Gastroesophageal sphincter (tissue), 4 donors: ENCODE results near the gene SP5. TPM values are rescaled to one million over a fixed set of nuclear protein-coding genes. Genes with fewer than 3 reads are reported as not detected.
A peak's percentile ranks its signal among the peaks of the same experiment; 100 is the strongest.

Source experiments
- ATAC-seq: fragments of 150-250 bp; one replicate; pipeline ENCODE4 v1.9.1; 2016; ENCODE audit warnings: mild to moderate bottlenecking, moderate library complexity
- H3K27ac ChIP-seq, 4 donors: fragments of 200-600 bp; sonication (generic) in 3 of 4; 1 replicate in 3 of 4; 2 replicates in 1 of 4; pipeline ENCODE4 v1.5.1; 2016 to 2019
- H3K27me3 ChIP-seq: fragments of 200-600 bp; sonication (generic); one replicate; pipeline ENCODE4 v1.5.1; 2019
- H3K36me3 ChIP-seq, 2 donors: fragments of 200-600 bp; sonication (generic); one replicate each; pipeline ENCODE4 v1.5.1; 2019; ENCODE audit warnings: control low read depth in 1 of 2
- H3K4me1 ChIP-seq, 3 donors: fragments of 200-600 bp; sonication (generic); 1 replicate in 2 of 3; 2 replicates in 1 of 3; pipeline ENCODE4 v1.5.1; 2016 to 2019; ENCODE audit warnings: control low read depth in 2 of 3
- H3K4me3 ChIP-seq, 2 donors: fragments of 200-600 bp; sonication (generic); one replicate each; pipeline ENCODE4 v1.5.1; 2019; ENCODE audit warnings: mild to moderate bottlenecking in 1 of 2, moderate library complexity in 1 of 2
- H3K9me3 ChIP-seq, 3 donors: fragments of 200-600 bp; sonication (generic); one replicate each; pipeline ENCODE4 v1.5.1; 2017 to 2019; ENCODE audit warnings: control low read depth in 2 of 3
- EP300 ChIP-seq: sonication (generic); formaldehyde crosslinking; IDR thresholded peaks from one replicate; pipeline ENCODE4 v1.6.1; 2017; ENCODE audit warnings: antibody characterized with exemption, mild to moderate bottlenecking
- POLR2A ChIP-seq, 2 donors: fragments of 450-650 bp; IDR thresholded peaks; one replicate each; pipeline ENCODE4 v1.6.1; 2017; ENCODE audit warnings: antibody characterized with exemption in 2 of 2, mild to moderate bottlenecking in 2 of 2, moderate library complexity in 1 of 2
- POLR2AphosphoS5 ChIP-seq: sonication (generic); formaldehyde crosslinking; IDR thresholded peaks from one replicate; pipeline ENCODE4 v1.6.1; 2017; ENCODE audit warnings: antibody characterized with exemption
- WGBS, 2 donors: methylation state at CpG; one replicate each; pipeline ENCODE4 v1.1.5; 2018; ENCODE audit warnings: low coverage in 1 of 2; 5-methylcytosine and 5-hydroxymethylcytosine counted together
- total RNA-seq, 4 donors: library from RNA; depleted of rRNA; stranded (reverse); fragments of >200 nt; gene quantifications; one replicate each; pipeline ENCODE4 v1.1.0, GENCODE V29; 2016
- TF ChIP-seq, protein P1 (sequence below), 4 experiments: fragments of 200-600 bp in 2 of 4; fragments of 450-650 bp in 2 of 4; sonication (generic) in 1 of 4; IDR thresholded peaks; one replicate each; pipeline ENCODE4 v1.5.1; 2017 to 2019; ENCODE audit warnings: antibody characterized with exemption in 4 of 4, mild to moderate bottlenecking in 2 of 4, moderate library complexity in 2 of 4

Gene SP5
- total RNA-seq, 4 donors from 2014 or later = 0.13 to 0.92 (median 0.39) TPM; not detected in 1

DNA sequence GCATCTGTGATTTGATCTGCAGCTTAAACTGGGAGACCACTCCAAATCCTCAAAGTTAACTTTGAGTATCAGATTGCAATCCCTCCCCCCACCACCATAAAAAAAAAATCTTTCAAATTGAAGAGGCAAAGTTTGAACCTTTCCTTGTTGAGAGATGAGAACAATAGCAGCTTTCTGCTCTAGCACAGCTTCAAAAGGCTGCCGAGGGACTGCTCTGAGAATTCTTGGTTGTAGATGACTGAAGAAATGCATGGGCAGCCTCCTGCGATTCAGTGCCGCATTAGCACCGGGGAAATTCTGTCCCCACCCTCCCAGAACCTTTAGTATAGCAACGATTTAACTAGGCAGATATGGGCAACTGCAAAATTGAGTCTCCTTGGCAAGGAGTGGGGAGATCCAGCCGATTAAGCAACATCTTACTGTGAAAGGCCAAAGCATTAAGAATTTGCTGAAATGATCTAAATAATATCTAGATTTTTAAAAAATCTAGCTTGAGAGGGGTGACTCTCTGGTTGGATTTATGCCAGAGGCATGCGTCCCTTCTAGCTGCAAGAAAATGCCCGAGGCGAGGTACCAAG, 3.9 kb upstream of the SP5 start:
- H3K4me1 ChIP-seq = peaks cover 0 to 47% (median 19%) of the 10 kb centered on the region in 3 donors
- no peaks in the 10 kb centered on the region for H3K36me3 ChIP-seq
- no peak overlapping the region for H3K4me3 ChIP-seq
- no peak for ATAC-seq
- 12 to 14% methylated on average over 8 to 9 of the region's 9 CpGs for WGBS, 2 donors
- no peak for TF ChIP-seq POLR2A (IDR thresholded peaks at IDR 0.05)
- no peak overlapping the region for H3K27ac ChIP-seq
- peaks cover 81% of the 10 kb centered on the region for H3K27me3 ChIP-seq
- no peaks in the 10 kb centered on the region for H3K9me3 ChIP-seq

DNA sequence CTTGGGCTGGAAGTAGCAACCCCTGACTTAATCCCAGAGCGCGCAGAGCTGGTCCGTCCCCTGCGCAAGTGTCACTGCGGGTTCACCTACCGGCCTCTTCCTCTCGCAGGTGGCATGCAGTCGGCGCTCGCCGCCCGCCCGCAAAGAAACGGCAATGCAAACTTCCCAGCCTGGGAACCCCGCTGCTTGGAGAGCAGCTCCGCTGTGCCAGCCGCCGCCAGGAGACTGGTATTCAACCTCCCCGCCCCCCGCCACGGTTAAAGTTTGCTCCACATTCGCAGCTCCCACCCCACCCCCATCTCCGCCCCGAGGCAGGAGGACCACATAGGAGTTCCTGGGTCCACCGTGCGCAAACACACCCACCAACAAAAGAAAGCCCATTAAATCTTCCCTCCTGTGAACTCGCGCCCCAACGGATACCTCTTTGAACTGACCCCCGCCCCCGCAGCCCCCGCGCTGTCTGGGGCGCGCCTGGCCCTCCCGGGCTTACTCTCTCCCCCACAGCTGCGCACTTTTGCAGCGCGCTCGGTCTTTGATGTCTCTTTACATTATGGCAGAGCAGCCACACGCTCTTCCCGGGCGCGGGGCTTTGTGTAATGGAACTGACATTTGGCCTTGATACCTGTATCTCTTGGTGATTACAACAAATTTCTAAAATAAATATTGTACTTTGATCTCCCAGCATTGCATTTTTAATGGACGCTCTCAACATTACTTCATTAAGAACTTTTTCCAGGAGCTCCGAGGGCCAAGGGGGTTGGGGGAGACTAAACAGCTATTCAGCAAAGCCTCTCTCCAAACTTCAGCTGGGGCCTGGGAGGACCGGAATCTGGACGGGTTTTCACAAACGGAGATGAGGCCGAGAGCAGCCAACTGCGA, 3.1 kb upstream of the SP5 start:
- H3K4me1 ChIP-seq = peaks cover 0 to 54% (median 26%) of the 10 kb centered on the region in 3 donors
- H3K27me3 ChIP-seq = peaks cover 88% of the 10 kb centered on the region
- H3K36me3 ChIP-seq = no peaks in the 10 kb centered on the region
- no peak for TF ChIP-seq POLR2AphosphoS5
- no peak for TF ChIP-seq POLR2A (IDR thresholded peaks at IDR 0.05)
- no peak for TF ChIP-seq EP300
- TF ChIP-seq, protein P1, sequence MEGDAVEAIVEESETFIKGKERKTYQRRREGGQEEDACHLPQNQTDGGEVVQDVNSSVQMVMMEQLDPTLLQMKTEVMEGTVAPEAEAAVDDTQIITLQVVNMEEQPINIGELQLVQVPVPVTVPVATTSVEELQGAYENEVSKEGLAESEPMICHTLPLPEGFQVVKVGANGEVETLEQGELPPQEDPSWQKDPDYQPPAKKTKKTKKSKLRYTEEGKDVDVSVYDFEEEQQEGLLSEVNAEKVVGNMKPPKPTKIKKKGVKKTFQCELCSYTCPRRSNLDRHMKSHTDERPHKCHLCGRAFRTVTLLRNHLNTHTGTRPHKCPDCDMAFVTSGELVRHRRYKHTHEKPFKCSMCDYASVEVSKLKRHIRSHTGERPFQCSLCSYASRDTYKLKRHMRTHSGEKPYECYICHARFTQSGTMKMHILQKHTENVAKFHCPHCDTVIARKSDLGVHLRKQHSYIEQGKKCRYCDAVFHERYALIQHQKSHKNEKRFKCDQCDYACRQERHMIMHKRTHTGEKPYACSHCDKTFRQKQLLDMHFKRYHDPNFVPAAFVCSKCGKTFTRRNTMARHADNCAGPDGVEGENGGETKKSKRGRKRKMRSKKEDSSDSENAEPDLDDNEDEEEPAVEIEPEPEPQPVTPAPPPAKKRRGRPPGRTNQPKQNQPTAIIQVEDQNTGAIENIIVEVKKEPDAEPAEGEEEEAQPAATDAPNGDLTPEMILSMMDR (IDR thresholded peaks at IDR 0.05) = no peak
- no peak overlapping the region for H3K4me3 ChIP-seq
- 2 to 7% methylated on average over 5 to 10 of the region's 51 CpGs for WGBS, 2 donors
- H3K27ac ChIP-seq = no peak overlapping the region
- no peaks in the 10 kb centered on the region for H3K9me3 ChIP-seq
- no peak for ATAC-seq

DNA sequence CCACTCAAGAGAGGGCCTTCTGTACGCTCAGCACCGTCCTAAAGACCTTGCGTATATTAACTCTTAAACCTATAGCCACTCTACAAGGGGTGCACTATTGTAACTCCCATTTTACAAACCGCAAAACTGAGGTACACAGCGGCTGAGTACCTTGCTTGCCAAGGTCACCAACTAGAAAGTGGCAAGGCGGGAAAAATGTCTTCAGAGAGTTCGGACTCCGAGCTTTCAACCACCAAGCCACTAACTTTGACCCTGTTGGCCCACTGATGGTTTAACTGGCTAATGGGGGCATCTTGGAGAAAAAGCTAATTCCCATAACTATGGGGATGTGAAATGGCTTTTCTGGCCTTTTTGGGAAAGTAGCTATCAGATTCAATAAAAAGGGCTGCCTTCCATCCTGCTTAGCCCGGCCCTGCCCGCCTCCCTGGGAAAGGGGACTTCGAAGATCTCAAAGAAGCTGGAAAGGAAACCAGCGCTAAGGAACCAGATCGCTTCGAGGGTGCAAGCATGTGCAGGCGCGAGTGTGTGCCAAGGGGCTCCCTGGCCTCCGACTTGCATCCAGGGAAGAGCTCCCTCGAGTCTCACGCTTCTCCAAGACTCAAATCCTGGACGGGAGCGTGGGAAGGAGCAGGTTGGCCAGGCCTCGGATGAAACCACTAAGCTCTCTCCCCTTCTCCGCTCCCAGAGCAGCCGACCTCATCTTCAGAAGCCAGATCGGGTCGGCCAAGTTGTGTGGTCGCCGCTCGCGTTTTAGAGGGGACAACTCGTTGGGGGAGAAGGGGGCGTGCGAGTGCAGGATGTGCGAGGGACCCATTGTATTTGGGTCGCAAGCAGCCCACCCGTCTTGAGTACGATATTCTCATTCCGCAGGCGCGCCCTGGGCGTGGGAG, 2.2 kb upstream of the SP5 start:
- Histone ChIP-seq H3K4me1 (peaks cover 0 to 62% (median 30%) of the 10 kb centered on the region in 3 donors), H3K9me3 (no peaks in the 10 kb centered on the region), H3K36me3 (no peaks in the 10 kb centered on the region), H3K4me3 (peak overlapping the region in 1 of 2 donors; percentile 57), H3K27me3 (peaks cover 95% of the 10 kb centered on the region), H3K27ac (no peak overlapping the region)
- WGBS, 2 donors = 22 to 42% methylated on average over 7 to 14 of the region's 41 CpGs
- ATAC-seq = no peak
- no peak for TF ChIP-seq POLR2A (IDR thresholded peaks at IDR 0.05)
- TF ChIP-seq EP300 = no peak
- TF ChIP-seq, protein P1 (IDR thresholded peaks at IDR 0.05) = no peak
- no peak for TF ChIP-seq POLR2AphosphoS5

DNA sequence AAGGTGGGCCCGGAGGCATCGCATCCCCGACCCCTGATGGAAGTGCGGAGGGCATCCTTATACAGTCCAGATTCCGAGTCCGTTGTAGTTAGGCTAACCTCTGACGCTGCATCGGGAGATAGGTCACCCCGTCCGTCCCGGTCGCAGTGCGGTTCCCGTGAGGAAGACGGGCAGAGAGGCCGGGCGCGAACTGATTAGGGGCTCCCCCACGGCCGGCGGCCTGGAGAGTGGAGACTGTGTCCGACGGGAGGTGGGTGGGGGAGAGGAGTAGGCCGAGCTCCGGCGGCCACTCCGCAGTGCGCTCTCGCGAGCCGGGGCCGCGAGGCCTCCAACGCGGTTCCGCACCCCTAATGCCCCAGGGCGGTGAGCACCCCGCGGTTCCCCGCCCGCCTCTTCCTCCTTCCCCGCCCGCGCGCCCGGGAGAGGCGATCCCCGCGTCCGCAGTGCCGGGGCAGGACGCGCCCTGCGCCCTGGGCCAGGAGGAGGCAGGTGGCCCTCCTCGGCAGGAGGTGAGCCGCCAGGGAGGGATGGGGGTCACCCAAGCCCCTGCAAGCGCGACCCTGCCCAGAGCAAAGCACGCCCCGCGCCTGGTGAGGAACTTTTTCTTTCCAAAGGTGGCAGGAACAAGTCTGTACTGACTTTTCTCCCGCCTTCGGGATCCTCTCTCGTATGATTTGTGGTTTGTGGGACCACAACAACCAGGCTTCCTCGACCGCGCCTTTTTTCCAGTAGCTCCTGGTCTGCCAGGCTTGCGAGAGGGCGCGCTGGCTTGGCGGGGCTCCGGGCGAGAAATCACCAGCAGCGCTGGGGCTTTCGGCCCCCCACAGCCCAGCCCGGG, 1.4 kb upstream of the SP5 start:
- H3K27ac ChIP-seq = peak overlapping the region in 2 of 4 donors; percentile 6 to 11
- no peak for TF ChIP-seq EP300
- TF ChIP-seq POLR2AphosphoS5 = no peak
- TF ChIP-seq, protein P1 (IDR thresholded peaks at IDR 0.05) = no peak
- TF ChIP-seq POLR2A (IDR thresholded peaks at IDR 0.05) = no peak
- no peaks in the 10 kb centered on the region for H3K9me3 ChIP-seq
- peak overlapping the region; percentile 42 to 57 for H3K4me3 ChIP-seq
- ATAC-seq = no peak
- peaks cover 98% of the 10 kb centered on the region for H3K27me3 ChIP-seq
- H3K4me1 ChIP-seq = peaks cover 0 to 62% (median 30%) of the 10 kb centered on the region in 3 donors
- no CpG with 5 or more reads among the region's 76 CpGs for WGBS, 2 donors
- H3K36me3 ChIP-seq = no peaks in the 10 kb centered on the region
